NCI-H1105 treated with DMSO at 0.1 percent for 48 hours (cell line): ENCODE data around the gene PRDM11.

Experiments used
- DNase-seq: peaks from one replicate; lab custom pipeline; 2025; lab: John Stamatoyannopoulos, UW

Gene PRDM11

DNA sequence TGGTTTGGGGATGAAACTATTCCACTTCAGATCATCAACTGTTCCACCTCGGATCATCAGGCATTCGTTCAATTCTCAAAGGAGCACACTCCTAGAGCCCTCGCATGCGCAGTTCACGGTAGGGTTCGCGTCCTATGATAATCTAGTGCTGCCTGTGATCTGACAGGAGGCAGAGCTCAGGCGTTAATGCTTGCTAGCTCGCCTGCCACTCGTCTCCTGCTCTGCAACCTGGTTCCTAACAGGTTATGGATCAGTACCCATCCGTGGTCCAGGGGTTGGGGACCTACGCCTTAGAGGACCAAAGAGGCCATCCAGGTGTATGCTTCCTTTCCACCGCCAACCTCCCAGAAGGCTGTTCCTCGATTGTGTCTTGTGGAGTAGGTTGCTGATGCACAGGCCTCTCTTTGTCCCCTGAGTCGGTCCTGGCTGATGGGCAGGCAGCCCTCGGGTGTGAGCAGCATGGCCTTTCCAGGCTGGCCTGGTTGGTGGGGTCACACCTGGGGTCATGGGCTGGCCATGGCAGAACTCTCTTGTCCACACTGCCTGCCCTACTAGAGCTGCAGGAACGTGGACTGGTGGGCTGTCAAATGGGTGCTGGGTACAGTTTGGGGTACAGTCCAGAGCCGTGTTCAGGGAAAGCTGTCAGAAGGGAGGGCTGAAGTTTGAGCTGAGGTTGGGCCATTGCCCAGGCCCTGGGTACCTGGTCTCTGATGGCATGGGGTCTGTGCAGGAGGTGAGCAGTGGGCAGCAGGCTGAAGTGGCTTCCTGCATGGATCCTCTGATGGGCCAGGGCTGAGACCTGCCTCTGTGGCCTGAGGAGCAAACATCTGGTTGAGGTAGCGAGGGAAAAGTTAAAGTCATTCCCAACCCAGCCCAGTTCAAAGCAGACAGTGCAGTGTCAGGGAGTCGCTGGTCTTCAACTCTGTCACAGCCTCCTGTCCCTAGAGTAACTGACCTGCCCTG is 11.1 kb downstream of the PRDM11 start:
- no peak for DNase-seq

DNA sequence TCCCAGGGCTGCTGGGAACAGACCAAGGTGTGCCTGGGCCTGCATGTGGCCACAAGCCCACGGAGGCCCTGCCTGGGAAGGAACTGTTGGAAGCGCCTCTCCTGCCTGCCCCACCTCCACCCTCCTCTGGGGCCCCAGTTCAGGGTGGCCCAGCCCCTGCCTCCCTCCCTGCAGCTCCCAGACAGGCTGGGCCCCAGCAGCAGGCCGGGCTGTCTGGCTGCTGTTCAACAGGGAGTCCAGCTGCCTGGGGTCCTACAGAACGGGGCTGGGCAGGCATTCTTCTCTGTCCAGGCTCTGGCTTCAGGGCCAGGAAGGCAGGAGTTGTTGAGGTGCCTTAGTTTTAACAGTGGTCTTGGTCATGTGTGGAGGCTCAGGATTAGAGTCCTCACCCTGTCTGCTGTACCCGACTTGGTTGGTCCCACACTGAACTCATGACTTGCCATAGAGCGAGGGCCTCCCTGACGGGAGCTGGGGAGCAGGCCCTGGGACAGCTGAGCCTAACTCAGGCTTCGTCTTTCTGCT is 11.8 kb downstream of the PRDM11 start:
- DNase-seq = no peak

DNA sequence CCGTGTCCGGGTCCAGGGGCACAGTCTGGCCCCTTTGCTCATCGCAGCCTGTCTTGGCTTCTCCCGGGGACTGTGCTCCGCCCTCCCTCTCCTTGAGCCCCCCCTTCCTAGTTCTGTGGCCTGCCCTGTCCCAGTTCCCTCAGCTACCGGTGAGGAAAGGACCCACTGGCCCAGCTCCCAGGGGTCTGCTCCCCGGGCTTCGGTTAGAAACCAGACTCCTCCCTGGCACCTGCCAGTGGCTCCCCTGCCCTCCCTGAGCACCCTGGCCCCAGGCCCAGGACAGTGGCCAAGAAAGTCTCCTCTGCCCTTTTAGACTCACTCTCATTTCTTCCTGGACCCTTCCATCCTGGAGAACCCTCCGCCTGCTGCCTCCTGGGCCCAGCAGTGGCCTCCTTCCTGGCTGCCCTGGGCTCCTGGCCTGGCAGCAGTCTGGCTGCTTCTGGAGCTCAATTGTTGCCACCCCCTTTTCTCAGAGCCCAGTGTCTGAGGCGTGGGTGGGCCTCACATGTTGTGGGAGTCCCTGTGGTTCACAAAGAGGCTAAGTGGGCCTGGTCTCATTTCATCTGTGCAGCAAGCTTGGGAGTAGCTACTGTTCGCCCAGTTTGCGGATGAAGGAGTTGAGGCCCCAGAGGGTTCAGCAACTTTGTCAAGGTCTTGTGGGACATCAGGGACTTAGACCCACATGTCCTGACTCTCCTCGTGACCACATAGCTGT is 12.6 kb downstream of the PRDM11 start:
- no peak for DNase-seq

DNA sequence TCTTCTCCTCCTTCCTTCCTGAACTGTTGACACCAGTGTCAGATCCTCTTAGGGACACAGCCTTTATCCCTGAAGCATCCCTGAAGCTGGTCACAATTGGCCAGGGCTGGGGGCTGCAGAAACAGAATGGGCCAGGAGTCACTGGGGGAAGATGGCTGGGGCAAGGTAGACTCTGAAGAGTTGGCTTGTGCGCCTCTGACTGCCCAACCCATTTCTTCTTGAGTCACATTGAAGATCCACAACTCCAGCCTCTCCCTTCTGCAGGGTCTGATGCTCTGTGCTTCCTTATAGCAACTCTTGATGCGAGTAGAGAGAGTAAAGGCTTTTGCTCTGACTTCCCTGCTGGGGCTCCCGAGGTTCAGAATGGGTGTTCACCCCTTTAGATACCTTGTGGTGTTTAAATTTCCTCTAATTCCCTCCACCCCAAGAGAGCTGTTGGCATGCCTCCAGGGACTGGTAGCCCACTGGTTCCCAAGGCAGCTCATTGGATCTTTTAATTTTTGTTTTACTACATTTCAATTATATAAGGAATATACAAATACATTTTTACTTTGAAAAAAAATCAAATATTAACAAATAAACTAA is 13.4 kb downstream of the PRDM11 start:
- no peak for DNase-seq

DNA sequence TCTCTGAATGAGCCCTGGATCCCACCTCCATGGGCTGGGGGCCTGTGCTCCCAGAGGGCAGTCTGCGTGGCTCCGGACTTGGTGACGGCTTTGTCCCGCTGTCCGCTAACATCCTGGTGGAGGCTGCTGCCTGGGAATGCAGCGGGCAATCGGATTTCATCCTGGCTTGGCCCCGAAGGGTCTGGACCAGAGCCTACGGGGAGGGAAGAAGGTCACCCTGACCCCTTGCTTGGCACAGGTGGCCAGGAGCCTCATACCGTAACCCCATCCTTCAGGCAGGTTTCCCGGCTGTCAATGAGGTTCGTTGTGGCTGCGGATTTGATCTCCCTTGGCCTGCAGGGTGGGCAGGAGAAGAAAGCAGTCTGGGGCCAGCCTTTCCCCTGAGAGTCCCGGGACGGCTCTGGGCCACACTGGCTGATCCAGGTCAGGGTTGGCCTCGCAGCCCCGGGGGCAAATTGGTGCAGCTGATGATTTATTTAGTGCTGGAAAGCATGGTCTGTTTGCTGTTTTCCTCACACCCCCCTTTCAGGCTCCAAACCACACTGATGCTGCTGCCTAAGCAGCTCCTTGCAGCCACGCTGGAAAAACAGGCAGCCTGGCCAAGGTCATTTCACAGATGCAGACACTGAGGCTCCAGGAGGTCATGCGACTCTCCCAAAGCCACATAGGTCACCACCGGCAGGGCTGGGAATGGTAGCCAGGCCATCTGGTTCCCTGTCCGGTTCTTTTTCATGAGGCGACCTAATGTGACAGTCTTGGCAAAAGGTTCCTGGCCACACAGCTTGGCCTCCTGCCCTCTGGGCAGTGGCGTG is 15.0 kb downstream of the PRDM11 start:
- DNase-seq = no peak

DNA sequence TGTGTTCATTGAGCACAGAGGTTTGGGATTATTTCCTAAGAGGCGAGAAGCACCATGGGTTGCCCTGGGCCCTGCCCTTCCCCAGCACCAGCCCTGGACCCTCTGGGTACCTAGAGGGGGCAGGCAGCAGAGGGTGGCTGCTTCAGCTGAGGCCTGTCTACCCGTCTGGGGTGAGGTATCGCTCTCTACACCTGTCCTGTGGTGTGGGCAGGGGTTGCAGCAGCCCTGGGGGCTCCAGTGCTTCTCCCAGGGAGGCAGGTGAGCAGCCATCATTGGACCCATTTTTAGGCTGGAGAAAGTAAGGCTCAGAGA is 15.6 kb downstream of the PRDM11 start:
- no peak for DNase-seq

DNA sequence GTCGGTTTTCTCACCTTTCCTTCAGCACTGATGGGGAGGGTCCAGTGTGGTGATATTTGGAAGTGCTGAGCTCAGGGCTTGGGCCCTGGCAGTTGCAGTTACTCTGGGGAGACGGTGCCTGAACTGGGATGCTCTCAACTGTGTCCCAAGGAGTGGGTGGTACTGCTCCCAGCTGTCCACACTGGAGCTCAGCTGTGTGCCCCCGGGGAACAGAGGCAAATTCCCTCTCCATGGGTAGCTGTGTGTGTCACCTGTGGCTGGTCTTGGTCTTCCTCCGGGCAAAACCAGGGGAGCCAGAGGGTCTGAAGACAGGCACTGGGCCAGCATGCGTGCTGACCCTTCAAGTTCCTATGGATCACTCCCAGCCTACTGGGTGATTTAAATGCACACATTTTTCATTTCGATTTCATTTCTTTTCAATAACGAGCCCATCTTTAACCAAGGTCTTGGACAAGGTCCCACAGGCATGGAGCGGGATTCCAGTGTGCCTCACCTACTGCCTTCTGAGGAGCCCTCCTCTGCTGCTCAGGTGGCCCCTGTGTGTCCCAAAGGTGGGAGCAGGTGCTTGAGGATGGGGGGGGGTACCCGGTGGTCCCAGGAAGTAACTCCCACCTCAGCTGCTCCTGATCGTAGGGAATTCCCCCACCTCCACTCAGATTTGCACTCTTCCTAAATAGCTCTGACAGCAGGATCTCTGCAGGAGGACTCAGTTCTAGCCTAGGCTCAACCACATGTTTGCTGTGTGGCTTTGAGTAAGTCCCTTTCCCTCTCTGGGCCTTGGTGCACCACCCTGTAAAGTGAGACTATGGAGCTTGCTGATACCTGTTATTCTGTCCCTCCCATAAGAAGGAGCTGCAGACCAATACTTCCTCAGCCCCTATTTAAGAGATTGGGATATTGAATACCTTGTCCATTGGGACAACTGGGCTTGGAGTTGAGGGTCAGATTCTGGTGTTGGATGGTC is 16.8 kb downstream of the PRDM11 start:
- DNase-seq = no peak

DNA sequence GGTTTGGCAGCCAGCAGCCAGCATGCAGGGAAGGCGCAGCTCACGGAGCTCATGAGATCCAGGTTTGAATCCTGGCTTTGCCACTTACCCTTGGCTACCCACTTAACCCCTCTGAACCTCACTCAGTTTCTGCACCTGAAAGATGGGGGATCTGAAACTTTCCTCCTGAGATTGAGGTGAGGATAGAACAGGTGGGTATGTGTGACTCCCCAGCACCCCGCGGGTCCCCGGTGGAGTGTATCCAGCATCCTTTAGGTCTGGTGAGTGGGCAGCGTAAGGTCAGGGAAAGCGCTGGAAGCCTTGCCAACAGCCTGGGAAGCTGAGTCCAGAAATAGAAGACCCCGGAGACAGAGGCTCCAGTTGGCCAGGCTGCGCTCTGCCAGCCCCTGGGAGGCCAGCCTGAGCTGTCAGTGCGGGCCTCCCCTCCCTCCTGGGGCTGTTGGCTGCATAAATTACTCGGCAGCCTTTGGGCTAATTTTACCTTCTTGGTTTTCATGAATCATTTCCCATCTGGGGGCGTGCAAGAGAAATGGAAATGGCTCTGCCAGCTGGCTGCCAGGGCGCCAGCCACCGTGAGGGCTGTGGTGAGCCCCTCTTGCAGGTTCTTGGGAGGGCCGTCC is 17.6 kb downstream of the PRDM11 start:
- no peak for DNase-seq

DNA sequence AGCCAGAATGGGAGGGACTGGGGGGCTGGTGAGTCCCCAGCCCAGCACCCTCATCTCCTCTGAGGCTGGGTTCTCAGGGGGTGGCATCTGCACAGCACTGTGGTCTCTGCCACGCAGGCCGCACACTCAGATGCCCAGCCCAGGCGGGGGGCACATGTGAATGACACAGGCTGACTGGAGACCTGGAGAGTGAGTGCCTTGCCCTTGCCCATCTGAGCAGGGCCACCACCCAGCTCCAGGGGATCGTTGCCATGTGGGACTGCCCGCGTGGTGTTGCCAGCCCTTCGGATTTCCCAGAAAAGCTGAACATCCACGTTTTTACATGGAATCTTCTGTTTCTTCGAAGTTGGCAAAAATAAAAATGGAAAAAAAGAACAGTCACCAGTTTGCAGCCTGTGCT is 18.9 kb downstream of the PRDM11 start:
- DNase-seq = no peak

DNA sequence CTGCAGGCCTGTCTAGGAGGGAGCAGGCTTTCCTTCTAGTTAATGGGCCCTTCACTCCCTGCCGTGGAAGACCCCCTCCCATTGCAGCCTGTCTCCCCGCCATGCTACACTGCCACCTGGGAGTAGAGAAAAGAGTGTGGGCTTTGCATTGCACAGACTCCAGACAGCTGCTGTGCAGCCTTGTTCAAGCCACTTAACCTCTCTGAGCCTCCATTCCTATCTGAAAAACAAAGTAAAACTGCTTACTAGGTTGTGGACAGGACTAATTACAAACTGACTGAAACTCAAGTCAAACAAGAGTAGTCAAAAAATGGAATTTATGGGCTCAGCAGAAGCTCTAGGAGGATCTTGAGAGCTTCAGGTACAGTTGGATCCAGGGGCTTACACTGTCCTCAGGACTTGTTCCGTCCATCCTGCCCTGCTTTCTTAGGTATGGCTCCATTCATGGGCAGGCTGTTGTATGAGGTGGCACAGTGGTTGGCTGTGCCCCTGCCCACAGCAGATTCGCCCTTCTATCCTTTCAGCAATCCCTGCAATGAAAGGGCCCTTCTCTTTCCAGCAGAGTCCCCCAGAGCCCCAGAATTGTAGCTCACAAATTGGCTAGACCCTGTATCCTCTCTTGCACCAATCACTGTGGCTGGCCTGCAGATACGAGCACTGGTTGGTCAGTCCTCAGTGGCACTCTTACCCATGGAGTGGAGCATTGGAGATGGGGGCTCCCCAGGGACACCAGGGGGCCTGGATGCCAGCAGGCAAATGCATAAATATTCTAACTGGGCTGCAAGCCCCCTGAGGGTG is 19.6 kb downstream of the PRDM11 start:
- DNase-seq = no peak

DNA sequence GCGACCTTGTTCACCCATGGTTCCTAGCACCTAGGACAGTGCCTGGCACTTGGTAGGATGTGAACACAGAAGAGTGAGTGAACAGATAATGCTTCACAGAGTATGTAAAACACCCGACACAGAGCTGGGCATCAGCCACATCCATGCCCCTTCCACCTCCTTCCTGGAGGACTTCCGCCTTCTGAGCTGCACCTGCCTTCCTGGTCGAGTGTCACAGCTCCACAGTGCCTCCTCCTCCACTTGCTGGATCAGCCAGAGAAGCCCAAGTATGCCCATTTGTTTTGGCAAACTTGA is 20.1 kb downstream of the PRDM11 start:
- DNase-seq = no peak

DNA sequence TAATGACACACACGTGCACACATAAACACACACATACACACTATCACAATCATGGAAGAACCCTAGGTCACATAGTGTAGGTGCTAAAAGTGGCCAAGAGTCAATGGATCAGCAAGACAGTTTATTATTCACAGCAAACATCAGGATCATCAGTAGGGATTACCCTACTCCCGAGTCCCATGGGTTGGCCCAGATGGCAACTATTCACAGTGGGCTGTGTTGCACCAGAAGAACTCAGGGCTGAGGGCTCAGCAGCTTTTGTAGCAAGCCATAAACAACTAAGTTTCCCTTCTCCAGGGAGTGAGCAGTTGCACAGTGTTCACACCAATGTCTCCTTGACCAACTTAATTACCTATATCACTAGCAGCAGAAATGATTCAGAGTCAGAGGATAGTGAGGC is 20.8 kb downstream of the PRDM11 start:
- no peak for DNase-seq

DNA sequence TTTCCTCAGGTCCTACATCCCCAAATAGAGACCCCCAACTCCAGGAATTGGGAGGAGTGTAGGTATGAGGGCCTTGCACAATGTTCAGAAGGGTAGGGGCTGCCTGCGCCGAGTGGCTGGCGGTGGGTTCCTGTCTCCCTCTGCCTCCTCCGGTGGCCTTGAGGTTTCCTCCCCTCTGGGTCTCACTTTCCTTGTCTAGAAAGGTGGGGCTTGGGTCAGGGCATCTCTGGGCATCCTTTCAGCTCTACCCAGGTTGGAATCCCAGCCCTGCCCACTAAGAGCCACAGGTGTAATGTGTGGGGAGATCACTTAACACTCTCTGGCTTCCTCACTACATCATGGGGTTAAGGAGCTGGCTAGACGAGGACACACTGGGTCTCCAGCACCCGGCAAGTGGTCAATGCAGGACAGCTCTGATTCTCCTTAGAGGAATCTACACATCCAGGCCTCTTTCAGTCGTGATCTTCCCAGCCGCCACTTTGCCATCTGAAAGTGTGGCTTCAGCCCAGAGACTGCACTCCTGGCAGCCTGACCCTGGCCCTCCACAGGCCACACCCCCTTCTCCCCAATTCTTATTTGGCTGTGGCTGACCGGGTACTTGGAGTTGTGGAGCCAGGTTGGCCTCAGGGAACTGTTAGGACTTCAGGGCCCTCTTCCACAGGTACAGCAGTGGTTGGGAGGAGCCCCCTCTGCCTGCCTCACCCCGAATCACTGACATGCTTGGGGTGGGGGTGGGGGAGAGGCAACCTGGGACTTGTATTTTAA is 22.1 kb downstream of the PRDM11 start:
- DNase-seq = no peak

DNA sequence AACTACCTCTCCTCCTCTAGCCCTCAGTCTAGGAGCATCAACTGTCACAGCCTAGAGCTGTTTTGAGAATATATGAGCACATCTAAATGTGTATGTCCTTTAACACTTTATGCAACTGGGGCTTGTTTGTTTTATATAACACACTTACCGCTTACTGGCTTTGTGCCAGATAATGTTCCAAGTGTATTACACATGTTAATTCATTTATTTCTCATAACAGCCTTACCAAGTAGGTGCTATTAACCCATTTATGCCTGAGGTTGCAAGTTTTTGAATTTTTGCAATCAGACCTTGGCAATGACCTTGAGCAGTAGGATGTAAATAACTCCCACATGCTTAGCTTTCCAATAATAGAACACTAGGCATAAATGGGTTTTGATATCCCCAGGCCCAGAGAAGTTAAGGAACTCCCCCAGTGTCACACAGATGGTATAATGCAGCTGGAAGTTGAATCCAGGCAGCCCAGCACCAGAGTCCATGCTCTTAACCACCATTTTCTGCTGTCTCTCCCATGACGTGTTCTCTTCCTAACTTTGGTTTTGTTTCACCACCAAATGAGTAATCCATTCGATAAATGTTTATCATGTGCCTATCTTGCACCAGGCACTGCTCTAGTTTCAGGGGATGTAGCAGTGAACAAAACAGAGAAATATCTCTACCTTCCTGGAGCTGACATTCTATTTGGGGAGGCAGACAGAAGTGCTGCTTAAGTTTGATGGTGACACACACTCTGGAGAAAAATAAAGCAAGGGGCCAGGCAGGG is 23.1 kb downstream of the PRDM11 start:
- DNase-seq = peak; percentile 23

DNA sequence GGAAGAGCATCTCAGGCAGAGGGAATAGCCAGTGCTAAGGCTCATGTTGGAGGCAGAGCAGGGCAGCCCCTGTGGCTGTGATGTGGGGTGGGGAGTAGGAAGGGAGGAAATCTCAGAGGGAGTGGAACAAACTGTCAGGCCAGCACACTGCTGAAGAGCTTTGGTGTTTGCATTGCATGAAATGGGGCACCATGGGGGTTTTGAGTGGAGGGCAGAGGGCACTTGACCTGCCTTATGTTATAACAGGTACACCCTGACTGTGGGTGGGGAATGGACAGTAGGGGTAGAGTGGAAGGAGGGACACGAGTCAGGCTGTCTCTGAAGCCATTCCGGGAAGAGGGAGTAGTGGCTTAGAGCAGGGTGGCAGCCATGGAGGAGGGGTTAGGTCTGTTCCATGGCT is 24.0 kb downstream of the PRDM11 start:
- DNase-seq = no peak

DNA sequence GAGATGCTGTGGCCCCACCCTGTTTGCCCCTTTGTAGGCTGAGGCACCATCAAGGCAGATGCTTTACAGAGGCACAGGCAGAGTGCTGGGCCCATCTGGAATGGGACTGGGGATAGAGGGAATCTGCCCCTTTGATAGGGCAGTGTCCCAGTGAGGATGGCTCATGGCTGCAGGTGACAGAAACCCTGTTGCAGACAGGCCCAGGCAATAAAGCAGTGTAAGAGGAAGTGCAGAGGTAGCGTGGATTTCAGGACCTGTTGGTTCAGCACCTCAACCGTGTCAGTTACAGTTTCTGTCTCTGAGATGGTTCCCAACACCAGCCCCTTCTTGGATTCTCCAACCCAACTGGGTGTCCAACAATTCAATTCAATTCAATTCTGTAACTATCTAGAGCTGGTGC is 25.1 kb downstream of the PRDM11 start:
- DNase-seq = no peak

DNA sequence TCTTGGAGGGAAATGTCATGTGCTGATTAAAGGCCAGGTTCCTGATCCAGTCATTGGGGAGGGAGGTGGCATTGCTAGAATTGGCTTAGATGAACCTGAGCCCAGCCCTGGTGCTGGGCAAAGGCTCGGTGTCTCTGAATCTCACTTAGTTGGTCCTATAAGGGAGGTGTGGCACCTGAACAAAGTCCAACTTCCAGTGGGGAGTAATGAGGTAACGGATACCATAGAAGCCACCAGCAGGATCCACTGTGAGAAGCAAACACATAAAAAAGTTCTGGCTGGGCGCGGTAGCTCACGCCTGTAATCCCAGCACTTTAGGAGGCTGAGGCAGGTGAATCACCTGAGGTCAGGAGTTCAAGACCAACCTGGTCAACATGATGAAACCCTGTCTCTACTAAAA is 26.6 kb downstream of the PRDM11 start:
- no peak for DNase-seq

DNA sequence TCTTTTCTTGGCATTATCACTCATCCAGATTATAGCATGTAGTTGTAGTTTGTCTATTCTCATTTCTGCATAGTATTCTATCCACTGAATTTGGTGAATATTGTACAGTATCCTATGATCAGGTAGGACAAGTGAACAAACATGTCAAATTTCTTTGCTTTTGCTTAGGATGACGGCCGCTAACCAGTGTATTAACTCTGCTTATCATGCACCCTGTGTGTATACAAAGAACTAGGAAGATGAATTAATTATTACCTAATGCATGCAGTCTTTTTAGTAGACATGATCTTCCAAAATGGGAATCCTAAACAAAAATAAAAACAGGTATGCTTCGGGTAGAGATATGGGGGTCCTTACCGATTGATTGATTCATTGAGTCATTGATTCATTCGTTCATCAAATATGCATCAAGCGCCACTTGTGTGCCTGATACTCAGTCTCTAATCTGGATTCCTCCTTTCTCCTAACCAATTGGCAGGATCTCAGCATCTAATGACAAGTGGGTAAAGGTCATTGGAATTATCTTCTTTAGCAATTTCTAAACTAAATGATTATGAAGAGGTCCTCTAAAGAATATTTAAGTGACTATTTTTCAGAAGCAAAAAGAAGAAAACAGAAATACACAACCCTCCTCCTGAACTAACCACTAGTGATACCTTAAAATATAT is 27.9 kb downstream of the PRDM11 start:
- DNase-seq = no peak
